Stomach (tissue), 9 donors: ENCODE data around the gene FYTTD1. TPM values are rescaled to one million over a fixed set of nuclear protein-coding genes. Genes with fewer than 3 reads are reported as not detected.

Source experiments
- DNase-seq, 2 donors: peaks; one replicate each; pipeline versions ENCODE4 v3.0.0 to v3.0.0-alpha.2; 2013 to 2019
- H3K27ac ChIP-seq, 5 donors: fragments of 200-600 bp in 4 of 5; sonication (generic) in 4 of 5; one replicate each; pipeline ENCODE4 v1.5.1; 2013 to 2019; ENCODE audit warnings: mild to moderate bottlenecking in 1 of 5, moderate library complexity in 1 of 5
- H3K27me3 ChIP-seq, 3 donors: fragments of 200-600 bp; sonication (generic); one replicate each; pipeline ENCODE4 v1.5.1; 2017 to 2019; ENCODE audit warnings: mixed run types in 1 of 3
- H3K36me3 ChIP-seq, 4 donors: fragments of 200-600 bp; sonication (generic); 1 replicate in 3 of 4; 2 replicates in 1 of 4; pipeline ENCODE4 v1.5.1; 2016 to 2019
- H3K4me1 ChIP-seq, 4 donors: fragments of 200-600 bp; sonication (generic); one replicate each; pipeline ENCODE4 v1.5.1; 2016 to 2019
- H3K4me3 ChIP-seq, 4 donors: fragments of 200-600 bp; sonication (generic) in 3 of 4; one replicate each; pipeline ENCODE4 v1.5.1; 2016 to 2019; ENCODE audit warnings: mild to moderate bottlenecking in 1 of 4
- H3K9me3 ChIP-seq, 4 donors: fragments of 200-600 bp; sonication (generic); one replicate each; pipeline ENCODE4 v1.5.1; 2016 to 2019
- CTCF ChIP-seq, 7 experiments: fragments of 450-650 bp in 4 of 7; fragments of 200-600 bp in 3 of 7; sonication (generic) in 3 of 7; IDR thresholded peaks; one replicate each; pipeline ENCODE4 v1.5.1; 2016 to 2019; ENCODE audit warnings: antibody characterized with exemption in 7 of 7, control low read depth in 2 of 7, mild to moderate bottlenecking in 1 of 7
- EP300 ChIP-seq: sonication (generic); formaldehyde crosslinking; IDR thresholded peaks from one replicate; pipeline ENCODE4 v1.6.1; 2017; ENCODE audit warnings: antibody characterized with exemption
- POLR2A ChIP-seq, 4 donors: fragments of 450-650 bp; IDR thresholded peaks; one replicate each; pipeline ENCODE4 v1.6.1; 2016; ENCODE audit warnings: antibody characterized with exemption in 4 of 4, control low read depth in 2 of 4, mild to moderate bottlenecking in 1 of 4, moderate library complexity in 1 of 4
- POLR2AphosphoS5 ChIP-seq, 3 donors: sonication (generic); formaldehyde crosslinking; IDR thresholded peaks; one replicate each; pipeline ENCODE4 v1.6.1; 2016; ENCODE audit warnings: antibody characterized with exemption in 3 of 3
- WGBS, 5 donors: extraction: QIAGEN DNeasy Blood & Tissue Kit in 3 of 5; methylation state at CpG; one replicate each; pipeline versions ENCODE4 v1.1.5 to v1.1.7; 2013 to 2018; 5-methylcytosine and 5-hydroxymethylcytosine counted together
- intact Hi-C: fragments of 100-400 bp; cut with DNase I; formaldehyde crosslinking; loops from one replicate; pipeline ENCODE4 v1.15.1; 2023; ENCODE audit warnings: low total_unique reads
- polyA plus RNA-seq, 3 donors: library from polyadenylated mRNA; stranded (reverse); fragments of 200-250 nt; gene quantifications; one replicate each; pipeline ENCODE4 v1.2.3, GENCODE V29; 2013
- total RNA-seq, 5 donors: library from RNA; depleted of rRNA; stranded (reverse); fragments of >200 nt; gene quantifications; one replicate each; pipeline versions ENCODE4 v1.1.0 to v1.2.3, GENCODE V29; 2014 to 2016
- donor health status: healthy with polysubstance abuse.
- donor health status: Bipolar disorder and iron deficiency.
- donor health status: healthy.

FYTTD1 gene
- total and polyA plus RNA-seq, 8 donors = 9.4 to 47.0 (median 27.9) TPM

GRCh38 chr3:197793247-197793646 is 43.6 kb downstream of the FYTTD1 start:
- intact Hi-C loops = no loop called here
- TF ChIP-seq POLR2A (IDR thresholded peaks at IDR 0.05) = no peak
- H3K4me1 ChIP-seq = peaks cover 6 to 49% (median 26%) of the 10 kb centered on the region in 4 donors
- no peaks in the 10 kb centered on the region for H3K9me3 ChIP-seq
- peak in 1 of 2 donors; percentile 39 for DNase-seq
- no peaks in the 10 kb centered on the region for H3K27me3 ChIP-seq
- peak overlapping the region in 2 of 5 donors; percentile 14 to 48 for H3K27ac ChIP-seq
- no peaks in the 10 kb centered on the region for H3K36me3 ChIP-seq
- WGBS, 5 donors = 16 to 24% (median 21%) methylated on average over 2 of the region's 2 CpGs
- peak overlapping the region in 1 of 4 donors; percentile 57 for H3K4me3 ChIP-seq

- Histone ChIP-seq H3K9me3 (no peaks in the 10 kb centered on the region), H3K4me1 (peaks cover 11 to 57% (median 30%) of the 10 kb centered on the region in 4 donors), H3K36me3 (no peaks in the 10 kb centered on the region), H3K27me3 (no peaks in the 10 kb centered on the region), H3K4me3 (no peak overlapping the region), H3K27ac (no peak overlapping the region)
- intact Hi-C loops = no loop called here
- WGBS, 5 donors = 88 to 100% (median 96%) methylated on average over 1 of the region's 1 CpG
- DNase-seq = no peak
- TF ChIP-seq POLR2AphosphoS5 (IDR thresholded peaks at IDR 0.05) (no peak), EP300 (no peak)
Observed at GRCh38 chr3:197794115-197794514, 44.4 kb downstream of the FYTTD1 start.

GRCh38 chr3:197795200-197795599 is 45.5 kb downstream of the FYTTD1 start:
- WGBS, 5 donors = 96 to 100% (median 98%) methylated on average over 1 of the region's 1 CpG
- H3K4me3 ChIP-seq = no peak overlapping the region
- H3K27ac ChIP-seq = peak overlapping the region in 1 of 5 donors; percentile 23
- H3K36me3 ChIP-seq = no peaks in the 10 kb centered on the region
- no peak for TF ChIP-seq POLR2AphosphoS5 (IDR thresholded peaks at IDR 0.05)
- no peak for TF ChIP-seq POLR2A (IDR thresholded peaks at IDR 0.05)
- no peak for TF ChIP-seq CTCF (IDR thresholded peaks at IDR 0.05)
- TF ChIP-seq EP300 = no peak
- H3K4me1 ChIP-seq = peaks cover 14 to 64% (median 34%) of the 10 kb centered on the region in 4 donors
- no peaks in the 10 kb centered on the region for H3K9me3 ChIP-seq
- intact Hi-C loops = no loop called here
- DNase-seq = no peak
- no peaks in the 10 kb centered on the region for H3K27me3 ChIP-seq

GRCh38 chr3:197796087-197796486 is 46.4 kb downstream of the FYTTD1 start:
- TF ChIP-seq EP300 = no peak
- TF ChIP-seq POLR2A (IDR thresholded peaks at IDR 0.05) = no peak
- TF ChIP-seq POLR2AphosphoS5 (IDR thresholded peaks at IDR 0.05) = no peak
- TF ChIP-seq CTCF (IDR thresholded peaks at IDR 0.05) = no peak
- H3K4me1 ChIP-seq = peaks cover 8 to 60% (median 32%) of the 10 kb centered on the region in 4 donors

GRCh38 chr3:197798863-197799262 is 49.2 kb downstream of the FYTTD1 start:
- Histone ChIP-seq H3K27ac (no peak overlapping the region), H3K4me1 (peaks cover 5 to 66% (median 31%) of the 10 kb centered on the region in 4 donors), H3K9me3 (no peaks in the 10 kb centered on the region), H3K4me3 (no peak overlapping the region), H3K36me3 (no peaks in the 10 kb centered on the region), H3K27me3 (no peaks in the 10 kb centered on the region)
- DNase-seq = no peak
- intact Hi-C loops = no loop called here
- no peak for TF ChIP-seq EP300
- WGBS, 5 donors = 60 to 86% (median 85%) methylated on average over 3 of the region's 3 CpGs

More at GRCh38 chr3:197796087-197796486, 46.4 kb downstream of the FYTTD1 start:
- Histone ChIP-seq H3K27me3 (no peaks in the 10 kb centered on the region), H3K27ac (no peak overlapping the region), H3K9me3 (no peaks in the 10 kb centered on the region), H3K4me3 (no peak overlapping the region), H3K36me3 (no peaks in the 10 kb centered on the region)
- DNase-seq = no peak
- WGBS, 5 donors = 57 to 62% (median 60%) methylated on average over 4 of the region's 4 CpGs
- intact Hi-C loops = no loop called here

GRCh38 chr3:197800379-197800778 is 50.7 kb downstream of the FYTTD1 start:
- no peaks in the 10 kb centered on the region for H3K36me3 ChIP-seq
- WGBS, 5 donors = 74 to 83% (median 76%) methylated on average over 3 of the region's 3 CpGs
- intact Hi-C loops = no loop called here

More at GRCh38 chr3:197800379-197800778, 50.7 kb downstream of the FYTTD1 start:
- peaks cover 5 to 57% (median 24%) of the 10 kb centered on the region in 4 donors for H3K4me1 ChIP-seq
- no peak overlapping the region for H3K27ac ChIP-seq
- no peaks in the 10 kb centered on the region for H3K9me3 ChIP-seq
- TF ChIP-seq EP300 (no peak), CTCF (IDR thresholded peaks at IDR 0.05) (no peak), POLR2A (IDR thresholded peaks at IDR 0.05) (no peak), POLR2AphosphoS5 (IDR thresholded peaks at IDR 0.05) (no peak)
- H3K27me3 ChIP-seq = no peaks in the 10 kb centered on the region
- H3K4me3 ChIP-seq = no peak overlapping the region
- no peak for DNase-seq
